GOT3 (cell line): ENCODE data around the gene SCML1.

Experiments
- DNase-seq: peaks from one replicate; lab custom pipeline; 2025; ENCODE audit warnings: mixed read lengths; lab: John Stamatoyannopoulos, UW

SCML1 gene

GRCh38 chrX:17788956-17789562, 51.8 kb downstream of the SCML1 start:
- no peak for DNase-seq

- DNase-seq, result peak; percentile 100
Observed at GRCh38 chrX:17792826-17793225, 55.5 kb downstream of the SCML1 start.

- no peak for DNase-seq
Observed at GRCh38 chrX:17798921-17799320, 61.6 kb downstream of the SCML1 start.

GRCh38 chrX:17801431-17801830, 64.1 kb downstream of the SCML1 start:
- no peak for DNase-seq

- DNase-seq, result no peak
Observed at GRCh38 chrX:17802756-17803155, 65.5 kb downstream of the SCML1 start.

- no peak for DNase-seq
Observed at GRCh38 chrX:17803449-17803848, 66.2 kb downstream of the SCML1 start.
